ENCODE results near the gene XBP1.
"Not testable (repeated sequence)": the region's sequence is repeated elsewhere in the genome, so short reads cannot be mapped to it uniquely, and the experiment has no call there.

Gene XBP1

DNA sequence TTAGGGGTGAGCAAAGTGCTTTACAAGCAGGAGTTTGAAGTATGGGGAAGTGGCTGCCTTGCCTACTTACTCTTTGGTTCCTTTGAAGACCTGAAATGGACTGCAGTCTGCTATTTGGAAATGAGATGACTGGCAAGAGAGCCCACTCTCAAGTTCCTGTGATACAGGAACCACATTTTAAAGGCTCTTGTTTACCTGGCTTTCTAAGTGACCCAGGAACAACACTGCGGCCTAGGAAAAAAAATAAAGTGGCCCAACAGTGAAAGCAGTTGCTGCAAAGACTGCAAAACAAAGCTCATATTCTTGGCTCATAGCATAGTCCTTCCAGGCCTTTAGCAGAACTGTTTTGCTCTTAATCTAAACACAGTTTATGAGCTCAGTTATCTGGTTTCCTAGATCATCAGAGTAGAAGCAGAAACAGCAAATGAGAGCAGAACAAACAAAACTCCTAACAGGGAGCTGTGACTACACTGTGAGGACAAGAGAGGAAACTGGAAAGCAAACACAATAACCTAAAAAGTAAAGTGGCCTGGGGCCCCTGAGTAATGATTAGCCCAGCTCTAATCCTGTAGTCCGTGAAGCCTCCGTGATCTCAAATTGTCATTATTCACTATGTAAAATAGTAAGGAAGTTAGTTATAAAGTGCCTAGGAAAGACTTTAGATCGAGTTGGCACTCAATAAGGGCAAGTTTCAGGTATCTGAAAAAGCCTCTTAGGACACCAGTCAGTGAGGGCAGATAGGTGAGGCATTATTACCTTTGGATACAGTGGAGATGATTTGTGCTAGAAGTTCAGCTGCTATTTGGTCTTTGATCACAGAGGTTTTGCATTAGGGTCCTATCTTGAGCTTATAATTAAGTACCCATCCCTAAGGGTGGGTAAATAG lies 16.3 kb downstream of the XBP1 start:
- TF ChIP-seq ZNF274 (IDR thresholded peaks at IDR 0.05; ENCODE audit: low read depth, low read length): no peak
- H3K4me3 ChIP-seq (ENCODE audit: low read length): no peak overlapping the region

DNA sequence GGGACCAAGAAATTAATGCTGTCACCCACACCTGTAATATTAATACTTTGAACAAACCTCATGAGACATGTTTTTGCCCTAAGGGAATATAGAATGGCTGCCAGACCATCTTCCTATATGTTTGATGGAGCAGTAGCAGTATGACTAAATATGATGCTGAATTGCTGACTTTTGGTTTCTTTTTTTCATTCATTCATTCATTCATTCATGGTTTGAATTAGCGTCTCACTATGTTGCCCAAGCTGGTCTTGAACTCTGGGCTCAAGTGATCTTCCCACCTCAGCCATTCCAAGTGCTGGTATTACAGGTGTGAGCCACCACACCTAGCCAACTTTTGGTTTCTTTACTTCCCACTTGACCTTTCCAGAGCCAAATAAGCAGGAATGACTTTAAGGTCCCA lies 20.1 kb downstream of the XBP1 start:
- H3K4me3 ChIP-seq (ENCODE audit: low read length): no peak overlapping the region
- no peak for TF ChIP-seq ZNF274 (IDR thresholded peaks at IDR 0.05; ENCODE audit: low read depth, low read length)

DNA sequence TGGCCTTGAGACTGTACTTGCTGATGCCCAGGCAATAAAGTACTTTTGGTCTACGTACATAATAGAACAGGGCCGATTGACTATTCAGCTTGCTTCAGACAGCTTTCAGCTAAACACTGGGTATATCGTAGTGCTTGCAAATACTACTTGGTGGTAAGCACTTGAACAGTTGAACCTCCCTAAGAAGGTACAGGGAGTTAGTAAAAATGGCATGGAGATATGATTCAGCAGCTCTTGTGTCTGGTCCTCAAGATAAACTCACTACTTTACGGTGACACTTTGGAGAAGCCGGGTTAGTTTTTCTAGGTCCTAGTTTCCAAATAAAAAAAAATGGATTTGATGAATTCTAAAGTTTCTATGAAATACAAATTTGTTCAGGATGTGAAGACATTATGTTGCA lies 20.5 kb downstream of the XBP1 start:
- no peak overlapping the region for H3K4me3 ChIP-seq (ENCODE audit: low read length)
- TF ChIP-seq ZNF274 (IDR thresholded peaks at IDR 0.05; ENCODE audit: low read depth, low read length): no peak

GRCh38 chr22:28774378-28774777 lies 26.0 kb downstream of the XBP1 start:
- TF ChIP-seq ZNF274 (IDR thresholded peaks at IDR 0.05; ENCODE audit: low read depth, low read length): no peak
- H3K4me3 ChIP-seq (ENCODE audit: low read length): peak overlapping the region; percentile 99; the same call in 1 of the 2 replicates

DNA sequence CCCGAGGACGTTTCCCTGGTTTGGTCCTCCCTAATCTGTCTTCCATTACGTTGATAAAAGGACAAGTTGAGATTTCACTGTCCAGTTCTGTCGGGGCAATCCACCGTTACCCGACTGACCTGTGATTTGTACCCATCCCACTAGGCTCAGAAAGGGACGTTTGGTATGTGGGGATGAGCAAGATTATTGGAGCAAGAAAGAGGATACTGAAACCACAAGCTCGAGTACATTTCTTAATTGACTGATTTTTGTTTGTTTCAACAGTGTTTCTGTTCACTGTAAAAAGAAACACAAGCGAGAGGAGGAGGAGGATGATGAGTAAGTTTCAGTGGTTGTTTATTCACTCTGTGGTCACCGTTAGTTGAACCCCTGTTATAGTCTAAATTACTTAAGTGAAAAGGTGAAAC lies 26.9 kb downstream of the XBP1 start:
- H3K4me3 ChIP-seq (ENCODE audit: low read length): peak overlapping the region; percentile 99
- no peak for TF ChIP-seq ZNF274 (IDR thresholded peaks at IDR 0.05; ENCODE audit: low read depth, low read length)

GRCh38 chr22:28772633-28773460 lies 27.5 kb downstream of the XBP1 start, which contains the start of gene CCDC117:
CCDC117 (plus strand) TSS chr22:28772695; CDS start chr22:28772850, 155 bp downstream.
- H3K4me3 ChIP-seq (ENCODE audit: low read length): peak within 1 kb of the TSS; percentile 99
- no peak for TF ChIP-seq ZNF274 (IDR thresholded peaks at IDR 0.05; ENCODE audit: low read depth, low read length)

DNA sequence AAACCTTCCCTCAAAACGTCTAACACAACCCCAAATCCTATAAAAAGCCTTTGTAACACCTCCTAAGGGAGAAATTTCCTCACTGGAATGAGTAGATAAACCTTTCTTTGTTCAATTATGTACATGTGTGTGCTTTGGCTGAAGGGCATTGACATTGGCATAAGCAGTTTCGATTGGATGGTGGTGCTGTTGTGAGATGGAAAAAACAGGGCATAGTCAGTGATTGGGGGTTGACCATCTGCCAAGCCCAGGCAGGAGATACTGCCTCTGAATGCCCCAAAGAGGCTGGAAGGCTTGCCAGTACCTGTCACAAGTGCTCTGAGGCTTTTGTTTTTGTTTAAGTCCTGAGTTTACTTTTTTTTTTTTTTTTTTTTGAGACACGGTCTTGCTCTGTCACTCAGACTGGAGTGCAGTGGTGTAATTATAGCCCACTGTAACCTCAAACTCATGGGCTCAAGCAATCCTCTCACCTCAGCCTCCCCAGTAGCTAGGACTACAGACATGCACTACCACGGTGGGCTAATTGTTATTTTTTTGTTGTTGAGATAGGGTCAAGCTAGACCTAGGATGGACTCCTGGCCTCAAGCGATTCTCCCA lies 29.1 kb downstream of the XBP1 start:
- H3K4me3 ChIP-seq (ENCODE audit: low read length): no peak overlapping the region
- no peak for TF ChIP-seq ZNF274 (IDR thresholded peaks at IDR 0.05; ENCODE audit: low read depth, low read length)

DNA sequence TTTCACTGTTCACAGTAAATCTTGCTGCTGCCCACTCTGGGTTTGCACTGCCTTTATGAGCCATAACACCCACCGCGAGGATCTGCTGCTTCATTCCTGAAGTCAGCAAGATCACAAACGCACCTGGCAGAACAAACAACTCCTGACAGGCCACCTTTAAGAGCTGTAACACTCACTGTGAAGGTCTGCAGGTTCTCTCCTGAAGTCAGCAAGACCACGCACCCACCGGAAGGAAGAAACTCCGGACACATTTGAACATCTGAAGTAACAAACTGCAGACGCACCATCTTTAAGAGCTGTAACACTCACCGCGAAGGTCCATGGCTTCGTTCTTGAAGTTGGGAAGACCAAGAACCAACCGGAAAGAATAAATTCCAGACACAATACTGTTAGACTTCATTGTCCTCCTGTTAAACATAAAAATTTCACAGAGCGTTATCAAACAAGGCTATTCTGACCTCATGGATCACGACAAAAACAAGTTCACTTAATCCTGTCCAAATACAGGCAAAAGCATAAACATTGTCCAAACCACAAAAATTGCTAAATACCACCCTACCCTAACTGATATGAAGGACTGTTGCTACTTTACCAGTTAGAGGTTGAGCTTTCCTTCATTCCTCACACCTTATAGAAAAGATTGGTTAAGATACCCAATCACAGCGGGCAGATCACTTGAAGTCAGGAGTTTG lies 30.8 kb downstream of the XBP1 start:
- no peak for TF ChIP-seq ZNF274 (IDR thresholded peaks at IDR 0.05; ENCODE audit: low read depth, low read length)

GRCh38 chr22:28768701-28769393 lies 31.5 kb downstream of the XBP1 start:
- no peak for TF ChIP-seq ZNF274 (IDR thresholded peaks at IDR 0.05; ENCODE audit: low read depth, low read length)
- no peak overlapping the region for H3K4me3 ChIP-seq (ENCODE audit: low read length)

More for the DNA sequence above, 30.8 kb downstream of the XBP1 start:
- no peak overlapping the region for H3K4me3 ChIP-seq (ENCODE audit: low read length)

DNA sequence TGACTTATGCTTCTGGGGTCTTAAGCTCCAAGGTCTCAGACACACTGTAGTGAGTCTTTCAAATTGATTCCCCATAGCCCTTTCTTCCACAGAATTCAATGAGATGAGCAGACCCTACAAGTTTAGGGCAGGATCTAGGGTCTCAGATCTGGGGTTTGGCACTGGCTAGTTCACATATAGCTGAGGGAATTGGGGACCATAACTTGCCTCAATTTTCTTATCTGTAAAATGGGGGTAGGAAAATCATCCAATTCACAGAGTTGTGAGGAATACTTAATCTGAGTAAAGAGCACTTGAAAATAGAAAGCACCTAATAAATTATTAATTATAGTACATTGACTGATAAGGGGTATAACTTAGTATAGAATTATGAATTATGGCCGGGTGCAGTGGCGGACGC lies 33.7 kb downstream of the XBP1 start:
- H3K4me3 ChIP-seq (ENCODE audit: low read length): no peak overlapping the region
- no peak for TF ChIP-seq ZNF274 (IDR thresholded peaks at IDR 0.05; ENCODE audit: low read depth, low read length)

GRCh38 chr22:28762000-28762399 lies 38.4 kb downstream of the XBP1 start:
- H3K4me3 ChIP-seq (ENCODE audit: low read length): not testable (repeated sequence)

DNA sequence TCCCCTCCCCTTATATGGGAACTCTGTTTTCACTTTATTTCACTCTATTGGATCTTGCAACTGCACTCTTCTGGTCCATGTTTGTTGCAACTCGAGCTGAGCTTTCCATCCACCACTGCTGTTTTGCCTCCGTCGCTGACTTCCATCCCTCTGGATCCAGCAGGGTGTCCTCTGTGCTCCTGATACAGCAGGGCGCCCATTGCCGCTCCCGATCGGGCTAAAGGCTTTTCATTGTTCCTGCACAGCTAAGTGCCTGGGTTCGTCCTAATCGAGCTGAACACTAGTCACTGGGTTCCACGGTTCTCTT lies 39.0 kb downstream of the XBP1 start:
- no peak overlapping the region for H3K4me3 ChIP-seq (ENCODE audit: low read length)
- TF ChIP-seq ZNF274 (IDR thresholded peaks at IDR 0.05; ENCODE audit: low read depth, low read length): no peak

GRCh38 chr22:28759861-28760560 lies 40.4 kb downstream of the XBP1 start:
- TF ChIP-seq ZNF274 (IDR thresholded peaks at IDR 0.05; ENCODE audit: low read depth, low read length): no peak
- no peak overlapping the region for H3K4me3 ChIP-seq (ENCODE audit: low read length)

DNA sequence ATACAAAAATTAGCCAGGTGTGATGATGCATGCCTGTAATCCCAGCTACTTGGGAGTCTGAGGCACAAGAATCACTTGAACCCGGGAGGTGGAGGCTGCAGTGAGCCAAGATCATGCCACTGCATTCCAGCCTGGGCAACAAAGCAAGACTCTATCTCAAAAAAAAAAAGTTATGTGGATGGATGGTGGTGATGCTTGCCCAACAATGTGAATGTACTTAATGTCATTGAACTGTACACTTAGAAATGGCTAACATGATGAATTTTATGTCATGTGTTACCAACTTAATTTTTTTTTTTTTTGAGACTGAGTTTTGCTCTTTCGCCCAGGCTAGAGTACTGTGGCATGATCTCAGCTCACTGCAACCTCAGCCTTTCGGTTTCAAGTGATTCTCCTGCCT lies 45.9 kb downstream of the XBP1 start:
- not testable (repeated sequence) for H3K4me3 ChIP-seq (ENCODE audit: low read length)
